A549 (cell line): ENCODE data around the gene PHAF1.

Experiments
- CEBPB ChIP-seq, 2 experiments: fragments of >200 bp in 1 of 2; sonication (Bioruptor Twin) in 1 of 2; formaldehyde crosslinking in 1 of 2; IDR thresholded peaks; 2 replicates each; pipeline ENCODE4 v1.6.1; 2012 to 2016
- CHD4 ChIP-seq: fragments of 200-600 bp; sonication (generic); IDR thresholded peaks from 2 replicates; pipeline ENCODE4 v1.6.1; 2016; ENCODE audit warnings: antibody characterized with exemption, mild to moderate bottlenecking, borderline replicate concordance
- EP300 ChIP-seq, 2 experiments: fragments of >200 bp; sonication (Bioruptor Twin); formaldehyde crosslinking; IDR thresholded peaks; 2 replicates in 1 of 2; 3 replicates in 1 of 2; pipeline ENCODE4 v1.6.1; 2016 to 2017
- GATA3 ChIP-seq: IDR thresholded peaks from 2 replicates; pipeline ENCODE4 v1.6.1; 2012; ENCODE audit warnings: borderline replicate concordance
- MAFK ChIP-seq: fragments of 450-650 bp; IDR thresholded peaks from 2 replicates; pipeline ENCODE4 v1.6.1; 2014; ENCODE audit not compliant: partially characterized antibody
- POLR2A ChIP-seq: IDR thresholded peaks from 2 replicates; pipeline ENCODE4 v1.6.1; 2012; ENCODE audit warnings: mild to moderate bottlenecking, low read length
- POLR2AphosphoS2 ChIP-seq: conservative IDR thresholded peaks from 2 replicates; pipeline ENCODE4 v1.6.1; 2012; ENCODE audit warnings: low read length, improper control_type of control experiment, inconsistent platforms
- RAD21 ChIP-seq, 2 experiments: fragments of >200 bp in 1 of 2; sonication (Bioruptor Twin) in 1 of 2; formaldehyde crosslinking in 1 of 2; IDR thresholded peaks in 1 of 2; conservative IDR thresholded peaks in 1 of 2; 2 replicates in 1 of 2; 3 replicates in 1 of 2; pipeline ENCODE4 v1.6.1; 2012 to 2018; ENCODE audit warnings: inconsistent platforms in 1 of 2
- RFX5 ChIP-seq: fragments of 450-650 bp; IDR thresholded peaks from 2 replicates; pipeline ENCODE4 v1.7.1; 2014; ENCODE audit warnings: antibody characterized with exemption, mild to moderate bottlenecking, moderate library complexity
- RNF2 ChIP-seq: fragments of 200-600 bp; sonication (generic); IDR thresholded peaks from 2 replicates; pipeline ENCODE4 v1.6.1; 2016; ENCODE audit warnings: low read depth, mild to moderate bottlenecking, antibody characterized with exemption, moderate library complexity, borderline replicate concordance
- SMC3 ChIP-seq: fragments of >200 bp; sonication (Bioruptor Twin); formaldehyde crosslinking; IDR thresholded peaks from 3 replicates; pipeline ENCODE4 v1.6.1; 2018; ENCODE audit warnings: inconsistent platforms
- TF ChIP-seq, protein P1 (sequence below): fragments of >200 bp; sonication (Bioruptor Twin); formaldehyde crosslinking; IDR thresholded peaks from 3 replicates; pipeline ENCODE4 v1.5.1; 2016
- TF ChIP-seq, protein P2 (sequence below): IDR thresholded peaks from 2 replicates; pipeline ENCODE4 v1.6.1; 2012
- TF ChIP-seq, protein P3 (sequence below): fragments of 250-450 bp; sonication (Bioruptor Pico); IDR thresholded peaks from 2 replicates; pipeline ENCODE4 v1.5.0; 2021; ENCODE audit warnings: mild to moderate bottlenecking, moderate library complexity, borderline replicate concordance

DNA sequence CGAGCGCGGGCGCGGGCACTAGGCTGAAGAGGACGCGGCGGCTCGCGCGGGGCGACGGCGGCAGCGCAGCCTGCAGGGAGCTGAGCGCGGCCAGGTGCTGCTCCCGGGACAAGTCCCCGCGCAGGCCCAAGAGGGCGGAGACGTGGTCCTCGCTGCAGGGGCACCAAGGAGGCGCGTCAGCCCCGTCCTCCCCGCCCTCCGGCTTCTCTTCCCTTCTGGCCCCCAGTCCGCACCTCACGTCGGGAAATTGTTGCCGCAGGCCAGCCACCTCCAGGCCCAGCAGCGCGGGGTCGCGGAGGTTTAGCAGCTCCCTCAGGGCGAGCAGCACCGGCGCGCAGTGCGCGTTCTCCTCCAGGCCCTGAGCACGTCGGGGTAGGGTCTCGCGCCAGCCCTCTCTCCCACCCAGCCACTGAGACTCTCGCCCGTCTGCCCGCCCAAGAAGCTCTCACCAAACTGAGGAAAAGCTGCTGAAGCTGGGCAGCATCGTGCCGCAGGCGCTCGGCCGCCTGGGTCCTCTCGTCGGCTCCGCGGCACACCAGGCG is 74.8 kb downstream of the PHAF1 start:
- TF ChIP-seq RNF2 (no peak), RFX5 (no peak), CEBPB (IDR thresholded peaks at IDR 0.05) (no peak), EP300 (IDR thresholded peaks at IDR 0.05) (no peak), SMC3 (no peak), RAD21 (conservative IDR thresholded peaks at IDR 0.05 in 1 of 2, IDR thresholded peaks at IDR 0.05 in 1 of 2) (no peak), POLR2A (no peak), GATA3 (no peak), MAFK (no peak), CHD4 (no peak), POLR2AphosphoS2 (no peak)
- TF ChIP-seq, protein P1, sequence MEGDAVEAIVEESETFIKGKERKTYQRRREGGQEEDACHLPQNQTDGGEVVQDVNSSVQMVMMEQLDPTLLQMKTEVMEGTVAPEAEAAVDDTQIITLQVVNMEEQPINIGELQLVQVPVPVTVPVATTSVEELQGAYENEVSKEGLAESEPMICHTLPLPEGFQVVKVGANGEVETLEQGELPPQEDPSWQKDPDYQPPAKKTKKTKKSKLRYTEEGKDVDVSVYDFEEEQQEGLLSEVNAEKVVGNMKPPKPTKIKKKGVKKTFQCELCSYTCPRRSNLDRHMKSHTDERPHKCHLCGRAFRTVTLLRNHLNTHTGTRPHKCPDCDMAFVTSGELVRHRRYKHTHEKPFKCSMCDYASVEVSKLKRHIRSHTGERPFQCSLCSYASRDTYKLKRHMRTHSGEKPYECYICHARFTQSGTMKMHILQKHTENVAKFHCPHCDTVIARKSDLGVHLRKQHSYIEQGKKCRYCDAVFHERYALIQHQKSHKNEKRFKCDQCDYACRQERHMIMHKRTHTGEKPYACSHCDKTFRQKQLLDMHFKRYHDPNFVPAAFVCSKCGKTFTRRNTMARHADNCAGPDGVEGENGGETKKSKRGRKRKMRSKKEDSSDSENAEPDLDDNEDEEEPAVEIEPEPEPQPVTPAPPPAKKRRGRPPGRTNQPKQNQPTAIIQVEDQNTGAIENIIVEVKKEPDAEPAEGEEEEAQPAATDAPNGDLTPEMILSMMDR = no peak
- TF ChIP-seq, protein P2, sequence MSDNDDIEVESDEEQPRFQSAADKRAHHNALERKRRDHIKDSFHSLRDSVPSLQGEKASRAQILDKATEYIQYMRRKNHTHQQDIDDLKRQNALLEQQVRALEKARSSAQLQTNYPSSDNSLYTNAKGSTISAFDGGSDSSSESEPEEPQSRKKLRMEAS = no peak
- TF ChIP-seq, protein P3, sequence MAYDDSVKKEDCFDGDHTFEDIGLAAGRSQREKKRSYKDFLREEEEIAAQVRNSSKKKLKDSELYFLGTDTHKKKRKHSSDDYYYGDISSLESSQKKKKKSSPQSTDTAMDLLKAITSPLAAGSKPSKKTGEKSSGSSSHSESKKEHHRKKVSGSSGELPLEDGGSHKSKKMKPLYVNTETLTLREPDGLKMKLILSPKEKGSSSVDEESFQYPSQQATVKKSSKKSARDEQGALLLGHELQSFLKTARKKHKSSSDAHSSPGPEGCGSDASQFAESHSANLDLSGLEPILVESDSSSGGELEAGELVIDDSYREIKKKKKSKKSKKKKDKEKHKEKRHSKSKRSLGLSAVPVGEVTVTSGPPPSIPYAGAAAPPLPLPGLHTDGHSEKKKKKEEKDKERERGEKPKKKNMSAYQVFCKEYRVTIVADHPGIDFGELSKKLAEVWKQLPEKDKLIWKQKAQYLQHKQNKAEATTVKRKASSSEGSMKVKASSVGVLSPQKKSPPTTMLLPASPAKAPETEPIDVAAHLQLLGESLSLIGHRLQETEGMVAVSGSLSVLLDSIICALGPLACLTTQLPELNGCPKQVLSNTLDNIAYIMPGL = no peak
